HG03103 (cell line): ENCODE results near the gene IFITM10.
"Not testable (repeated sequence)": the region's sequence is repeated elsewhere in the genome, so short reads cannot be mapped to it uniquely, and the experiment has no call there.

Source experiments
- ATAC-seq: cut with Tn5 transposase; IDR thresholded peaks from one replicate; pipeline ENCODE4 v1.9.1; 2021; ENCODE audit warnings: low read depth; ENCODE audit not compliant: unreplicated experiment

The IFITM10 gene

DNA sequence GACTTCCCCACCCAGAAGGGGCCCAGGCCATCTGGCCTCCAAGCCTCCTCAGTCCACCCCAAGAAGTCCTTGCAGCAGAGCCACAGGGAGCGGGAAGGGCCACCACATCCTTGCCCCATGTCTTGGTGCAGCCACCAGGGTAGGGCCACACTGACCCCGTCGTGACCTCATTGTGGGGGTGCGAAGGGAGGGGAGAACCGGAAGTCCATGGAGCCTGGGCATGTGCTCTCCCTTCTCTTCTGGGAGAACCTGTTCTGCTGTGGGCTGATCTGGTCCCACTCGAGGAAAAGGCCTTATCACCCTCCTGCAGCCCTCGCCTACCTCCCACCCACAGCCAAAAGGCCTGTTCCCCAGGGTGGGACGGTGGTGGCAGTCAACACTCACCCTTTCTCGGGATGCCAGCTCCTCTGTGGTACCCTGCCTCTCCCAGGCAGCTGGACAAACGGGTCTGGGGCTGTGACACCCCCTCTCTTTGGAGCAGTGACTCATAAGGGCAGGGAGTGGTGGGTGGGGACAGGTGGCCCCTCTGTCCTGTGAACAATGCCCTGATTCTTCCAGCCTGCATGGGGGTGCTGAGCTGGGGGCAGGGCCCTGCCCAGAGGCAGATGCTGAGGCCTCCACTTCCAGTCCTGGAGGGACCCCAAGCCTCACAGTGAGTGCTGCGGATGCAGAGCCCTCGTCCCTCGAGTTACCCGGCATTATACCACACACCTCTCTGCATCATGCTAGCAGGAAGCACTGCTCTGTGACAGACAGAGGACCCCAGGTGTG, 27.9 kb upstream of the IFITM10 start:
- ATAC-seq = no peak

DNA sequence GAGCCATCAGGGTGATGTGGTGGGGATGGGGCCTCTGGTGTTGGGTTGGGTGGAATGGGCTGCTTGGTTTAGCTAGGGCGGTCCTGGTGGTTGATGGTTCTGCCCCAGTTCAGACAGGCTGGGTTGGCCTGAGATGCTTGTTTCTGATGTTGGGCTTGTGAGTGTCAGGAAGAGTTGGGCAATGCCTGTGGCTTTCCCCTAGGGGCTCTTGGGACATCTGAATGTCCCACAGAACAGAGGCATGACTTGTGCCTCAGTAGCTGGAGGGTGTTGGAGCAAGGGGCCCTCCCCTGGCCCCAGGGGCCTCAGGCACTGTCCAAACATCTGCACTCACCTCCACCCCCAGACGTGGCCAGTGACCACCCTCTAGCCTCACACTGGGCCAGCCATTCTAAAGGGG, 27.3 kb upstream of the IFITM10 start:
- no peak for ATAC-seq

DNA sequence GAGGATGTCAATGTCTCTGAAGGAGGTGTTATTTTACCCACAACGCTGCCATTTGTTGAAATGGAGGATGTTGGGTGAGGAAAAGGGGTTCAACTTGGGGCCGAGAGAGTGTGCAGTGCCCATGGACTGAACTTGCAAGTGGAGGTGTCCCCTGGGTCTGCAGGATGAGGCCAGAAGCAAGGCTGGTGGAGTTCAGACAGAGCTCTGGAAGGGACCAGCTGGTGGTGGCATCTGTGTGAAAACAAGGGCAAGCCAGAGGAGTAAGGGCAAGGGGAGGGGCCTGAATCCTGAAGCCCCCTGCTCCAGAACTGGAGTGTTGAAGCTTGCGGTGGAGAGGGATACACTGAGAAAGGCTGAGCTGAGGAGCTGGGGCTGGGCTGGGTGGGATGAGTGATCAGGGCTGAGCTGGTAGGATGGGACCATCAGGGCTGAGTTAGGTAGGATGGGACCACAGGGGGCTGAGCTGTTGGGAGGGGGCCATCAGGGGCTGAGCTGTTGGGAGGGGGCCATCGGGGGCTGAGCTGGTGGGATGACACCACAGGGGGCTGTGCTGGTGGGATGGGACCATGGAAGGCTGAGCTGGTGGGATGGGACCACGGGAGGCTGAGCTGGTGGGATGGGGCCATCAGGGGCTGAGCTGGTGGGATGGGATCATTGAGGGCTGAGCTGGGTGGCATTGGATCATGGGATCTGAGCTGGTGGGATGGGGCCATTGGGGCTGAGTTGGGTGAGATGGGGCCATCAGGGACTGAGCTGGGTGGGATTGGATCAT, 26.7 kb upstream of the IFITM10 start:
- ATAC-seq = no peak

DNA sequence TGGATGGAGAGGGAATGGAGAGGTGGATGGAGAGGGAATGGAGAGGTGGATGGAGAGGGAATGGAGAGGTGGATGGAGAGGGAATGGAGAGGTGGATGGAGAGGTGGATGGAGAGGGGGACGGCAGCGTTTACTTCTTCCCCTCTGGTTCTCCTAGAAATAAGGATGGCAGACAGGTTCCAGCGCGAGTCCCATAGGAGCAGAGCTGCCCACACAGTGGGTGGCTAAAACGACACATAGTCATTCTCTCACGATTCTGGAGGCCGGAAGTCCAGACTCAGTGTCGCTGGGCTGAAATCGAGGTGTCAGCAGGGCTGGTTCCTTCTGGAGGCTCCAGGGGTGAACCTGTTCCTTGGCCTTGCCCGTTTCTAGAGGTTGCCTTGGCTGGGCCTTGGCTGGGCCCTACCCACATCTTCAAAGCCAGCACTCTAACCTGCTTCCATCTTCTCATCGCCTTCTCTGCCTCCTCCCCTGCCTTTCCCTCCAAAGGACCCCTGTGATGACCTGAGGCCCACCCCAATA, 26.0 kb upstream of the IFITM10 start:
- ATAC-seq = no peak

DNA sequence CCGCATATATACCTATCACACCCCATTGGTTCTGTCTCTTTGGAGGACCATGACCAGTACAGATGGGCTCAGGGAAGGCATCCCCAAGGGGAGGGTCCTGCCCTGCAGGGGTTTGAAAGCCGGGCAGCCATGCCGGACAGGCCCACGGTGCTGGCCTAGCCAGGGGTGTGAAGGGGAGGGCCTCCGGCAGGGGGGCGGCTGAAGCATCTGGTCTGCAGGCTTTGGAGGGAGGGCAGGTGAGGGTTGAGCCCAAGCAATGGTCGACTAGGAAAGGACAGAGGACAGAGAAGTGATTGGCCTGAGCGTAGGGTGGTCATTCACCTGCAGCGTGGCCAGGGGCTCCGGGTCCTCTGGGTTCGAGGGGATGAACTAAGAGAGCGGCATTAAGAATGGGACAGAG, 24.5 kb upstream of the IFITM10 start:
- ATAC-seq = no peak

DNA sequence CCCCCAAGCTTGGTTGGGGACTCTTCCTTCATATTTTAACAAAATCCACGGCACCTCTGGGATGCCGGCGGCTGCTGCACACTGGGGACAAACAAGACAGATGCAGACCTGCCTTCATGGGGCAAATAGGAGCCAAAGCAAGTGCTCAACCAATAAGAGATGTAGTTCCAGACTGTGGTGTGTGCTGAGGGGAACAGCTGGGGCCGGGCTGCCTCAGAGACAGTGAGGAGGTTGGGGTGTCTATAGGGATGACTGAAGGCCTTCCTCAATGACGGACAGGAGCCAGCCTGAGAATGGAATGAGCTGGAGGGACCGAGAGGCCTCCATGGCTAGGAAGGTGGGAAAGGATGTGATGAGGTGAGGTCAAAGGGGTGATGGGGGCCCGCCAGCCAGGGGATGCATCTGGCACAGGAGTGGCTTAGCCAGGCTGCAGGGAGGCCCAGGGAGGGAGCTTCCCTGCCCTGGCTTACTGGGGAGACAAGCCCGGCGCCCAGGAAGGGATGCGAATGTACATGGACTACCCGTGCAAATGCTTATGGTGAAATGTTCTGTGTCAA, 23.7 kb upstream of the IFITM10 start:
- ATAC-seq = no peak

DNA sequence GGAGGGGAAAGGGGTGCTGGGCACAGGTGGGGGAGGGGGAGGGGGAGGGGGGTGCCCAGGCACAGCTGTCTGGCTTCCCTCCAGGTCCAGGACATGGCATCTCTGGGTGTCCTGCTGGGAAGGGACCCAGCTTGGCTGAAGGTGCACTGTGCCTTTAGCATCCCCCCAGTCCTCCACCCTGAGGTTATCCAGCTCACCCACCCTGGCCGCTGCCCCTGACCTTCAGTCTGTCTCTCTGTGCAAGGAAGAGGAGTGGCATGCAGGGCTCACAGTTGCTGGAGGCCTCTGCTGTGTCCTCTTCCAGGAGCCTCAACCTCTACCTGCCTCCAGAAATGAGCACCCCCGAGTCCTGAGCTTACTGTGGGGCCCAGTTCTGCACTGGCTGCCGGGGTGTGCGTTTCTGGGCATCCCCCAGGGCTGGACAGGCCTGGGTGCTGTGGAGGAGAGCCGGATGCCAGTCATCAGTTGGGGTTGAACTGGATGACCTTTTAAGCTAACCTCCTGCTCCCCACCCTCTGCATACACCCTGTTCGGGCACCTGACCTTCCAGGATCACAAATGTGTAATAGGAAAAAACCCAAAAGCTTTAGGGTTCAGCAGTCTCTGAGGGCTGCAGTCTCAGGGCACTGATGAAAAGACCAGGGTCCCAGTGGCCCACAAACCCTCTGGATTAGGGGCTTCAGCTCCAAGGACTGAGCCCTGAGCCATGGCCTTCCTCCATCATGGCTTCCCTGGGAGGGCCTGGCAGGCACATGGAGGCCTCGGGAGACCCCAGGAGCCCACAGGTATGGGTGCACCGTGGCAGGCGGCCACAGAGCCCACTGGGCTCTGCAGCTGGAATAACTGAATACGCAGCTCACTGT, 23.0 kb upstream of the IFITM10 start:
- no peak for ATAC-seq

DNA sequence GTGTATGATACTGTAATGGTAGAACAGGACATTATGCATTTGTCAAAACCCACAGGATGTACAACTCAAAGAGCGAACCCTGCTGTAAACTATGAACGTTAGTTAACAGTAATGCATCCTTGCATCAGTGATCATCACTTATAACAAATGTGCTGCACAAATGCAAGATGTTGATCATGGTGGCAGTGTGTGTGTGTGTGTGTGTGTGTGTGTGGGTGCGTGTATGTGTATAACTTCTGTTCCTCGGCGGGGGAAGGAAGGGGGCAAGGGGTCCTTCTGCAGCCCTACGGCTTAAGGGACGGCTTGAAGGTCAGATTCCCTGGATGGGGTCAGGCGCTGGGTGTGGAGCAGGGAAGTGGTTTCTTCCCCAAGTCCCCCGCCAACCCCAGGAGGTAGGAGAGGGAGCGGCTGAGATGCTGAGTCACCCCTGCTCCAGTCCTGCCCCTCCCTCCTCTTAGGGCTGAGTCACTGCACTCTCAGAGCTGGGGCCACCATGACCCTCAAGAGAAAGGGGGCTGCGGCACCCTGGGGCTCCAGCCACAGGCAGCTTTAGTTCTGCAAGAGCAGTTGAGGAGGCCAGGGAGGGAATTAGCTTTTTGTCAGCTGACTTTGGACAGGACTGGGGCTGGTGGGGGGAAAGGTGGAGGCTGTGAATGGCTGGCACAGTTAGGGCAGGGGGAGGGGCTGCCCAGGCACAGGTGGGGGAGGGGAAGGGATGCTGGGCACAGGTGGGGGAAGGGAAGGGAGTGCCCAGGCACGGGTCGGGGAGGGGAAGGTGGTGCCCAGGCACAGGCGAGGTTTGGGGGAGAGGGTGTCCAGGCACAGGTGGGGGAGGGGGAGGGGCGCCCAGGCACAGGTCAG, 22.1 kb upstream of the IFITM10 start:
- ATAC-seq = no peak

DNA sequence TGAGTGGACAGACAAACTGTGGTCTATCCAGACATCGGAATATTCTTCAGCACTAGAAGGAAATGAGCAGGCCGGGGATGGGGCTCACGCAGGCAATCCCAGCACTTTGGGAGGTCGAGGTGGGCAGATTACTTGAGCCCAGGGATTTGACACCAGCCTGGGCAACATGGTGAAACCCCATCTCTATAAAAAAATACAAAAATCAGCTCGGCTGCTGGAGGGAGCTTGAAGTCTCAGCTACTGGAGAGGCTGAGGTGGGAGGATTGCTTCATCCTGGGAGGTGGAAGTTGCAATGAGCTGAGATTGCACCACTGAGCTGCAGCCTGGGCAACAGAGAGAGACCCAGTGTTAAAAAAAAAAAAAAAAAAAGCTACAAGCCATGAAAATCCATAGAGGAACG, 21.3 kb upstream of the IFITM10 start:
- ATAC-seq = no peak

DNA sequence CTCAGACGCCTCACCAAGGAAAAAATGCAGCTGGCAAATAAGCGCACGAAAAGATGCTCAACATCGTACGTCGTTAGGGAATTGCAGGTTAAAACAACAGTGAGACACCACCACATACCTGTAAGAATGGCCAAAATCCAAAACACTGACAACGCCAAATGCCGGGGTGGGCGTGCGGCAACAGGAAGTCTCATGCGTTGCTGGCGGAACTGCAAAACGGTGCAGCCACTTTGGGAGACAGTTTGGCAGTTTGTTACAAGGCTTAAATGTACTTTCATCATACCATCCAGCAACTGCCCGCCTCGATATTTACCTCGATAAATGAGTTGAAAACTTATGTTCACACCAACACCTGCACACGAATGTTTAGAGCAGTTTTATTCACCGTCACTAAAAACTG, 20.9 kb upstream of the IFITM10 start:
- no peak for ATAC-seq

DNA sequence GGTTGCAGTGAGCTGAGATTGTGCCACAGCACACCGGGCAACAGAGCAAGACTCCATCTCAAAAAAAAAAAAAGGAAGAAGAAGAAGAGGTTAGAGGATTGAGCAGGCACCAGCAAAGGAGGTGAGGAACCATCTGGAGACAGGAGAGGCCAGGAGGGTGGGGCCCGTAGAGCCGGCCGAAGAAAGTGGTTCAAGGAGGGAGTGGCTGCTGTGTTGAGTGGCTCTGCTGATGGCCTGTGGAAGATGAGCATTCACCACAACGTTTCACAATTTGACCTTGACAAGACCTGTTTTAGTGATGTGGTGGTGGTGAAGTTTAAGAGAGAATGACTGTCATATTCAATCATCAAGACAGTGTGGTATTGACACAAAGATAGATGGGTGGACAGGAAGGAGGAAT, 20.1 kb upstream of the IFITM10 start:
- ATAC-seq = no peak

DNA sequence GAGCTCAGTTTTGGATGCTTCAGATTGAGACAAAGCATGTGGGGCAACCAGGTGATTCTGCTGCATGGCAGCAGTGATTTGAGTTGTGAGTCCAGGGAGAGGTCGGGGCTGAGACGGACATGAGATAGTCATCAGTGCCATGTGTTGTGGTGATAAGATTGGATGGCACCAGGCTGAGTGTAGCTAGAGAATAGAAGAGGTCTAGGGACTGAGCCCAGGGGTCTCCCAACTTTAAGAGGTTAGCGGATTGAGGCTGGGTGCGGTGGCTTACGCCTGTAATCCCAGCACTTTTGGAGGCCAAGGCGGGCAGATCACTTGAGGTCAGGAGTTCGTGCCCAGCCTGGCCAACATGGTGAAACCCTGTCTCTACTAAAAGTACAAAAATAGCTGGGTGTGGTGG, 19.7 kb upstream of the IFITM10 start:
- no peak for ATAC-seq

DNA sequence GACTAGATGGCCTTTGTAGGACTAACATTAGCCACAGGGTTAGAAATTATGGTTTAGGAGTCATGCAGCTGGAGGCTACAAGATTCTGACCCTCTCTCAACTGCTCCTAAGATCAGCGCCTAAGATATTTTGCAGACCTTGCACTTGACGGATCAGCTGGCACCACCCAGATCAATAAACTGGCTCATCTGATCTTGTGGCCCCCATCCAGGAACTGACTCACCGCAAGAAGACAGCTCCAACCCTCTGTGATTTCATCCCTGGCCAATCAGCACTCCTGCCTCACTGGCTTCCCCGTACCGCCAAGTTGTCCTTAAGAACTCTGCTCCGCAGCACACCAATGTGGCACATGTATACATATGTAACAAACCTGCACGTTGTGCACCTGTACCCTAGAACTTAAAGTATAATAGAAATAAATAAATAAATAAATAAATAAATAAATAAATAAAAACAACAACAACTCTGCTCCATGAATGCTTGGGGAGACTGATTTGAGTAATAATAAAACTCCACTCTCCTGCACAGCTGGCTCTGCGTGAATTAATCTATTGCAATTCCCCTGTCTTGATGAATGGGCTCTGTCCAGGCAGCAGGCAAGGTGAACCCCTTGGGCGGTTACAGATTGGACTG, 19.0 kb upstream of the IFITM10 start:
- ATAC-seq = not testable (repeated sequence)

DNA sequence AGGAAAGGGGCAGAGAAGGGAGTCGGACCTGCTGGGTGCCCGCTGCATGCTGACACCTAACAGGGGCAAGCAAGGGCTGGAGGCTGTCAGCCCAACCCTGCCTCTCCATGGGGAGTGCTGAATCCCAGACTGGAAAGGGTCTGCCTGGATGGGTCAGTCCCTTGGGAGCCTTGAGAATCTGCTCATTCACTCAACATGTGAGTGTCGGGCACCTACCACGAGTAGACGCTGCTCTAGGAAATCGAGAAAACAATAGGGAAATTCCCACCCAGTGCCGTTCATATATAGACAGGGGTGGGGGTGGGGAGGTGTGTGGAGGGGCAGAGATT, 17.7 kb upstream of the IFITM10 start:
- no peak for ATAC-seq

DNA sequence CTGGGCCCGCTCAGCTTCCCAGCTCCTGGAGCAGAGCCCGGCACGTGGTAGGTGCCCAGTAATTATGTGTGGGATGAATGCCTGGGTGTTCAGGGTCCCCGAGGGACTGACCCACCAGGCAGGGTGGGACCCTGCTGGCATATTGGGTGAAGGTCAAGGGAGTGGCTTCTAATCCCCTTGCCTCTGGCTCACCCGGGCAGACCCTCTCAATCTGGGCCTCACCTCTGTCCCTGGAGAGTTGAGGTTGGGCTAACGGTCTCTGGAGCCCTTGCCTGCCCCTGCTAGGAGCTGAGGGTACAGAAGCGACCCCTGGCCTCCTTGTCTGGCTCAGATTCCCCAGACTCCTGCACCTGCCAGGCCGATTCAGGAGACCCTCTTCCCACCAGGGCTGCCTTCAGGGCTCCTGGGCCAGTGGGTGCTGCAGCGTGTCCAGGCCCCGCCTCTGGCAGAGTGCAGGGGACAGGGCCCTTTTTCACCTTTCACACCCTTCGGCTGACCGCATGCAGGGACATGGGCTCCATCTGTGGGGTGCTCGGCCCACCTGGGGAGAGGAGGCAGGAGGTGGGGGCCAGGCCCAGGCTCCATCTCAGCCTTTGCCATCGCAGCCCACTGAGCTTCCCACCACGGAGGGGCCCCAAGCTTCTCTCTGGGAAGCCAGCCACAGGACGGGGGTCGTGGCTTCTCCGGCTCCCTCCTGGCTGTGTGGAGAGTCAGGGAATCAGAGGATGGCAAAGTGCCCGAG, 17.2 kb upstream of the IFITM10 start:
- ATAC-seq = no peak

DNA sequence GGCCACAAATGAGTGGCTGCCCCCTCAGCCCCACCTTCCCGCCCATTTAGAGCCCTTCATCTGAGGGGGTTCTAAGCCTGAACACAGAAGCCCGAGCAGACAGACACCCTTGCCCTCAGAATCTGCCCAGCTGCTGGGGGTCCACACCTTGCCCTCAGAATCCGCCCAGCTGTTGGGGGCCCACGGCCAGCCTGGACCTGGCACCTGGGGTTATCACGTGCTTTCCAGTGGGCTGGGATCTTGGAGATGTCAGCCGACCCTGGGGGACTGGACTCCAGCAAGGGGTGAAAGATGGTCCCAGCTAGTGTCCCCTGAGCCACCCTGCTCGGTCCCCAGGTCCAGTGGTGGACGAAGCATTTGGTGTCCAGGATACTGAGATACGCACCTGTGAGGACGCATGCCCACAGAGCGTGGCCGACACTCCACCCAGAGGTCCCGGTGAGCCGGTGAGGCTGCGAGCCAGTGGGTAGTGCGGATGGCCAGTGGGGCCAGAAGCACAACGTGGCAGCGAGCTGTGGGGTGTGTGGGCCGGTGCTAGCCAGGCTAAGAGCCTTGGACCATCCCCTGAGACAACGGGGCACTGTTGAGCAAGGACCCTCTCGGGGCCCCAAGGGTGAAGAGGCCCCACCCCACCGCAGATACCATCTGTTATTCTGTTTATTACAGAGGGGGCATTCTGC, 16.5 kb upstream of the IFITM10 start:
- no peak for ATAC-seq

DNA sequence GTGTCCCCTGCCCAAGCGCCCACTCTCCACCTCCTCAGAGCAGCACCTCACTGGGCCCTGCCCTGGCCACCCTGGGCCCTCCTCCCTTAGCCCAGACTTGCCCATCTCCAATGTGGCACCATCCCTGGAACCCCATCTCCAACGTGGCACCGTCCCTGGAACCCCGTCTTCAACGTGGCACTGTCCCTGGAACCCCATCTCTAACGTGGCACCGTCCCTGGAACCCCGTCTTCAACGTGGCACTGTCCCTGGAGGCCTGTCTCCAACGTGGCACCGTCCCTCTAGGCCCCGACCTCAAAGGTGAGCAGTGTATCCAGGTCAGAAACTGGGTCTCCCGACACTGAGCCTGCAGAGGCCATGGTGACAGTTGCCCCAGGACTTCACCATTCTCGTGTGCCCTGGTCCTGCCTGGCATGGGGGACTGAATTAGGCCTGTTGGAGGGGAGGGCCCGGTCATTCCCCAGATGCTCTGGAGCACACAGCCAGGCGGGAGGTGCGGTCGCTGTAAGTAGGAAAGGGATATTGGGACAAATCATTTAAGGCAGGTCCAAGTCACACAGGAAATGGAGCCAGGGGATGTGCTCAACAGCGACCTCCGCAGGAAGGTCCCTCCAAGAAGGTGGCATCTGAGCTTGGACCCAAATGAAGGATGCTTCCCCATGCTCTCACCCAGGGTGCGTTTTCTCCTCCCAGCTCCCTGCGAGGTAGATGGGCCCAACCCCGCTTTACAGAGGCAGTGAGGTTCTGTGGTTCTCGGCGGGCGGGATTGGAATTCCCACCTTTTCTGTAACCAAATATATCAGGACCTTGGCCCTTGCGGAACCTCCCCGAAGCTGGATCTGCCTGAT, 15.7 kb upstream of the IFITM10 start:
- ATAC-seq = no peak
